Activated T-cell treated with anti-CD3 and anti-CD28 coated beads for 48 hours (primary cell): ENCODE data around the gene DGLUCY.
"Not testable (repeated sequence)": the region's sequence is repeated elsewhere in the genome, so short reads cannot be mapped to it uniquely, and the experiment has no call there.

Experiments used
- DNase-seq: peaks from one replicate; pipeline ENCODE4 v3.0.0-alpha.2; 2020; ENCODE audit warnings: low read depth

Gene DGLUCY

GRCh38 chr14:91211017-91211416 lies 97.1 kb downstream of the DGLUCY start:
- DNase-seq, result no peak

GRCh38 chr14:91214306-91214705 lies 100.4 kb downstream of the DGLUCY start:
- no peak for DNase-seq

- DNase-seq, result no peak
These were observed 101.5 kb downstream of the DGLUCY start for GRCh38 chr14:91215381-91215780.

- no peak for DNase-seq
These were observed 102.9 kb downstream of the DGLUCY start for GRCh38 chr14:91216731-91217226.

GRCh38 chr14:91218014-91218413 lies 104.1 kb downstream of the DGLUCY start:
- DNase-seq, result no peak

GRCh38 chr14:91219517-91220389 lies 105.9 kb downstream of the DGLUCY start:
- DNase-seq, result no peak

- no peak for DNase-seq
These were observed 106.7 kb downstream of the DGLUCY start for GRCh38 chr14:91220581-91221000.

GRCh38 chr14:91221270-91221669 lies 107.4 kb downstream of the DGLUCY start:
- no peak for DNase-seq

GRCh38 chr14:91223028-91223783 lies 109.3 kb downstream of the DGLUCY start:
- no peak for DNase-seq

- DNase-seq, result no peak
These were observed 111.2 kb downstream of the DGLUCY start for GRCh38 chr14:91225025-91225424.

- not testable (repeated sequence) for DNase-seq
These were observed 112.5 kb downstream of the DGLUCY start for GRCh38 chr14:91226360-91226759.

- DNase-seq, result peak; percentile 16
These were observed 113.3 kb downstream of the DGLUCY start for GRCh38 chr14:91227183-91227628.

- DNase-seq, result peak; percentile 83
These were observed 114.5 kb downstream of the DGLUCY start for GRCh38 chr14:91228112-91229004.

GRCh38 chr14:91229005-91229382 lies 115.1 kb downstream of the DGLUCY start:
- DNase-seq, result no peak

GRCh38 chr14:91229743-91230200 lies 115.9 kb downstream of the DGLUCY start:
- peak; percentile 50 for DNase-seq

GRCh38 chr14:91230397-91231035 lies 116.6 kb downstream of the DGLUCY start:
- no peak for DNase-seq

GRCh38 chr14:91231446-91231845 lies 117.6 kb downstream of the DGLUCY start:
- DNase-seq, result no peak

- no peak for DNase-seq
These were observed 118.2 kb downstream of the DGLUCY start for GRCh38 chr14:91232052-91232451.

- no peak for DNase-seq
These were observed 118.7 kb downstream of the DGLUCY start for GRCh38 chr14:91232603-91233002.

GRCh38 chr14:91233936-91234790 lies 120.3 kb downstream of the DGLUCY start:
- DNase-seq, result no peak
